GM12878 (cell line): ENCODE results near the gene HNRNPH3. TPM values are rescaled to one million over a fixed set of nuclear protein-coding genes. Genes with fewer than 3 reads are reported as not detected.

Source experiments
- ATAC-seq: fragments of 200-7000 bp; cut with Tn5 transposase; 3 replicates; pipeline ENCODE4 v1.9.1; 2020; ENCODE audit warnings: mild to moderate bottlenecking, moderate library complexity
- BruUV-seq: library from RNA; stranded (reverse); fragments of 400-500 nt; replicated peaks from 2 replicates; lab custom pipeline; 2021; lab: Mats Ljungman, UMichigan
- CTCF ChIA-PET: fragments of 300-600 bp; sonication (Branson Sonifier 250); formaldehyde crosslinking; extraction: SDS; loops from one replicate; lab custom pipeline; 2021; ENCODE audit warnings: inconsistent platforms; lab: Yijun Ruan, JAX
- POLR2A ChIA-PET: fragments of 350-600 bp; formaldehyde crosslinking; extraction: SDS; loops from one replicate; lab custom pipeline; 2021; ENCODE audit warnings: inconsistent platforms; lab: Charles Lee
- RAD21 ChIA-PET: fragments of 300-600 bp; sonication (Branson Sonifier 250); formaldehyde crosslinking; loops from one replicate; lab custom pipeline; 2023; ENCODE audit warnings: antibody characterized with exemption; ENCODE audit not compliant: unreplicated experiment; lab: Charles Lee
- SMC1A ChIA-PET: fragments of 300-600 bp; sonication (Branson Sonifier 250); formaldehyde crosslinking; loops from one replicate; lab custom pipeline; 2023; ENCODE audit not compliant: unreplicated experiment, uncharacterized antibody; lab: Charles Lee
- DNase-seq: peaks from one replicate; pipeline ENCODE4 v3.0.0-alpha.2; 2011; ENCODE audit warnings: low read depth, low spot score
- FAIRE-seq: peaks from 3 replicates; lab custom pipeline; 2011; peaks lifted over from hg19 to GRCh38; lab: Jason Lieb, UNC
- H2AFZ ChIP-seq: 2 replicates; pipeline ENCODE4 v1.6.0; 2011; ENCODE audit warnings: low read depth, low read length, control low read depth; ENCODE audit not compliant: control insufficient read depth
- H3K27ac ChIP-seq: 2 replicates; pipeline ENCODE4 v1.5.1; 2011; ENCODE audit warnings: control low read depth; ENCODE audit not compliant: control insufficient read depth, insufficient read depth
- H3K27me3 ChIP-seq, 2 experiments: replicated peaks in 1 of 2; 2 replicates each; pipeline versions ENCODE4 v1.6.0 to v1.6.1; 2011; ENCODE audit warnings: low read length in 1 of 2; ENCODE audit not compliant: control insufficient read depth in 2 of 2, insufficient read depth in 2 of 2
- H3K36me3 ChIP-seq, 2 experiments: 2 replicates each; pipeline ENCODE4 v1.5.1; 2011; ENCODE audit warnings: low read length in 1 of 2; ENCODE audit not compliant: control insufficient read depth in 2 of 2, insufficient read depth in 2 of 2
- H3K4me1 ChIP-seq: 2 replicates; pipeline ENCODE4 v1.6.1; 2011; ENCODE audit warnings: mild to moderate bottlenecking, low read length, moderate library complexity, mixed read lengths; ENCODE audit not compliant: control insufficient read depth, insufficient read depth
- H3K4me2 ChIP-seq: 2 replicates; pipeline ENCODE4 v1.6.0; 2011; ENCODE audit warnings: control low read depth; ENCODE audit not compliant: control insufficient read depth, insufficient read depth
- H3K4me3 ChIP-seq: fragments of 200-600 bp; sonication (generic); 2 replicates; pipeline ENCODE4 v1.5.1; 2016
- H3K79me2 ChIP-seq: 2 replicates; pipeline ENCODE4 v1.6.0; 2011; ENCODE audit warnings: low read length; ENCODE audit not compliant: control insufficient read depth, insufficient read depth
- H3K9ac ChIP-seq: 2 replicates; pipeline ENCODE4 v1.8.0; 2011; ENCODE audit warnings: low read length, control low read depth, mixed read lengths; ENCODE audit not compliant: control insufficient read depth, insufficient read depth
- H3K9me3 ChIP-seq: replicated peaks from 3 replicates; pipeline ENCODE4 v1.5.1; 2011; ENCODE audit warnings: mild to moderate bottlenecking, low read length; ENCODE audit not compliant: control insufficient read depth, insufficient read depth
- H4K20me1 ChIP-seq: 2 replicates; pipeline ENCODE4 v1.6.0; 2011; ENCODE audit not compliant: control insufficient read depth, insufficient read depth
- CBX3 ChIP-seq: fragments of 200-600 bp; sonication (generic); IDR thresholded peaks from 2 replicates; pipeline ENCODE4 v1.6.1; 2016; ENCODE audit warnings: low read depth, borderline replicate concordance
- CTCF ChIP-seq, 3 experiments: IDR thresholded peaks in 2 of 3; conservative IDR thresholded peaks in 1 of 3; 2 replicates each; pipeline ENCODE4 v1.5.1; 2011; ENCODE audit warnings: low read depth in 3 of 3, low read length in 3 of 3, mild to moderate bottlenecking in 3 of 3, control low read depth in 2 of 3, moderate library complexity in 2 of 3, inconsistent platforms in 1 of 3, mixed read lengths in 1 of 3; ENCODE audit not compliant: control insufficient read depth in 2 of 3, insufficient read depth in 1 of 3; ENCODE audit errors: extremely low read depth in 1 of 3
- KLF5 ChIP-seq: fragments of 450-650 bp; IDR thresholded peaks from 2 replicates; pipeline ENCODE4 v1.6.1; 2014; ENCODE audit warnings: mild to moderate bottlenecking; ENCODE audit not compliant: partially characterized antibody
- MAX ChIP-seq: IDR thresholded peaks from 2 replicates; pipeline ENCODE4 v1.6.1; 2012; ENCODE audit warnings: low read depth, low read length, improper control_type of control experiment
- NFYB ChIP-seq: IDR thresholded peaks from 2 replicates; pipeline ENCODE4 v1.6.1; 2011; ENCODE audit warnings: low read depth, mild to moderate bottlenecking, low read length, improper control_type of control experiment, moderate library complexity; ENCODE audit not compliant: insufficient read depth
- REST ChIP-seq: IDR thresholded peaks from 2 replicates; pipeline ENCODE4 v1.6.1; 2012; ENCODE audit warnings: mild to moderate bottlenecking, low read depth, low read length
- SMAD1 ChIP-seq: fragments of 450-650 bp; IDR thresholded peaks from 2 replicates; pipeline ENCODE4 v1.6.1; 2018; ENCODE audit warnings: mild to moderate bottlenecking, low read depth; ENCODE audit not compliant: partially characterized antibody
- SREBF1 ChIP-seq: IDR thresholded peaks from 2 replicates; pipeline ENCODE4 v1.6.1; 2012; ENCODE audit warnings: mild to moderate bottlenecking, low read length
- SUZ12 ChIP-seq: fragments of 200-600 bp; sonication (generic); IDR thresholded peaks from one replicate; pipeline ENCODE4 v1.6.1; 2018; ENCODE audit warnings: antibody characterized with exemption, mild to moderate bottlenecking; ENCODE audit not compliant: unreplicated experiment
- USF2 ChIP-seq: IDR thresholded peaks from 2 replicates; pipeline ENCODE4 v1.6.1; 2011; ENCODE audit warnings: low read depth, low read length, improper control_type of control experiment, borderline replicate concordance
- ZBTB40 ChIP-seq: fragments of 450-650 bp; IDR thresholded peaks from 2 replicates; pipeline ENCODE4 v1.6.1; 2016; ENCODE audit warnings: mild to moderate bottlenecking, moderate library complexity, borderline replicate concordance
- WGBS: methylation state at CpG from one replicate; pipeline ENCODE4 v1.1.6; 2016; ENCODE audit warnings: low lambda C conversion rate; ENCODE audit not compliant: insufficient replicate concordance, insufficient coverage; ENCODE audit errors: missing lambda C conversion rate; 5-methylcytosine and 5-hydroxymethylcytosine counted together
- in situ Hi-C: fragments of 300-500 bp; cut with MboI; formaldehyde crosslinking; loops from 9 replicates; pipeline ENCODE4 v1.14.3; 2018; ENCODE audit warnings: mixed read lengths
- intact Hi-C: fragments of 100-400 bp; cut with micrococcal nuclease; formaldehyde crosslinking; loops from one replicate; pipeline ENCODE4 v1.14.2; 2022; ENCODE audit not compliant: unreplicated experiment
- polyA plus RNA-seq, 11 experiments: library from polyadenylated mRNA; depleted of rRNA in 4 of 11; unstranded in 6 of 11; stranded (reverse) in 5 of 11; fragments of >200 nt; fragmentation: Nextera tagmentation in 4 of 11; fragmentation: Illumina TruSeq in 1 of 11; extraction: Ambion mirVana in 4 of 11; extraction: Trizol in 1 of 11; gene quantifications; 1 replicate in 1 of 11; 2 replicates in 10 of 11; pipeline versions ENCODE4 v1.2.1 to v1.2.3, GENCODE V29; 2011 to 2016; ENCODE audit warnings: inconsistent platforms in 2 of 11, missing spikeins in 2 of 11, low read depth in 1 of 11
- total RNA-seq, 4 experiments: library from RNA; depleted of rRNA in 3 of 4; stranded (reverse); fragments of >200 nt in 3 of 4; fragmentation: Illumina TruSeq in 1 of 4; extraction: Trizol in 1 of 4; gene quantifications; 2 replicates each; pipeline versions ENCODE4 v1.2.1 to v1.2.3, GENCODE V29; 2013 to 2021

The HNRNPH3 gene
- total and polyA plus RNA-seq, 10 of the 15 experiments (the other 5 are each of a cell fraction or from before 2014, with no cell fraction given): 20.1 to 292 (median 121) TPM

GRCh38 chr10:68301301-68301700 is 30.6 kb upstream of the HNRNPH3 start:
- POLR2A ChIA-PET: interaction anchor here (1.0 kb wide), 1 partner anchor 86 kb away, joined by 3 read pairs; no protein-coding TSS in a partner anchor
- Histone ChIP-seq H3K9ac (no peak overlapping the region), H2AFZ (peak overlapping the region; percentile 33), H3K4me2 (peak overlapping the region; percentile 5; the same call in 1 of the 2 replicates), H3K9me3 (no peaks in the 10 kb centered on the region), H3K4me1 (peaks cover 16% of the 10 kb centered on the region), H3K4me3 (no peak overlapping the region), H3K27me3 (no peaks in the 10 kb centered on the region), H4K20me1 (no peaks in the 10 kb centered on the region), H3K79me2 (no peaks in the 10 kb centered on the region), H3K27ac (no peak overlapping the region; the same call in 1 of the 2 replicates), H3K36me3 (no peaks in the 10 kb centered on the region)
- CTCF ChIA-PET: interaction anchor here (0.6 to 6.5 kb wide), 58 partner anchors 9 to 899 kb away, joined by 3 to 267 read pairs (median 4); partner anchors contain the start of genes HNRNPH3 and PBLD
- DNase-seq (no peak), FAIRE-seq (no peak), ATAC-seq (peak; percentile 17; the same call in 2 of the 3 replicates)
- in situ Hi-C loops: loop anchor here (5.0 kb wide), 1 partner anchor 449 kb away; no protein-coding TSS in a partner anchor
- WGBS: 31% methylated on average over 3 of the region's 3 CpGs
- BruUV-seq: no TSS peak
- SMC1A ChIA-PET: interaction anchor here (0.8 to 6.1 kb wide), 33 partner anchors 9 to 604 kb away, joined by 3 to 159 read pairs (median 5); partner anchors contain the start of genes ATOH7, CTNNA3, HNRNPH3 and MYPN
- RAD21 ChIA-PET: interaction anchor here (0.8 to 7.0 kb wide), 21 partner anchors 13 to 513 kb away, joined by 3 to 160 read pairs (median 4); partner anchors contain the start of genes HNRNPH3 and PBLD
- intact Hi-C loops: loop anchor here (5.0 kb wide), 1 partner anchor 229 kb away; no protein-coding TSS in a partner anchor
- TF ChIP-seq USF2: no peak
- no peak for TF ChIP-seq SMAD1
- no peak for TF ChIP-seq CTCF (IDR thresholded peaks at IDR 0.05 in 2 of 3, conservative IDR thresholded peaks at IDR 0.05 in 1 of 3; ENCODE audit: control insufficient read depth in 2 of 3, extremely low read depth in 1 of 3, insufficient read depth in 1 of 3, low read depth in 3 of 3, low read length in 3 of 3)
- no peak for TF ChIP-seq CBX3
- TF ChIP-seq SREBF1: no peak
- no peak for TF ChIP-seq REST
- TF ChIP-seq MAX: no peak
- no peak for TF ChIP-seq ZBTB40
- no peak for TF ChIP-seq KLF5
- no peak for TF ChIP-seq NFYB
- no peak for TF ChIP-seq SUZ12
